ENCODE measurements around the gene TRERF1.

Gene TRERF1

DNA sequence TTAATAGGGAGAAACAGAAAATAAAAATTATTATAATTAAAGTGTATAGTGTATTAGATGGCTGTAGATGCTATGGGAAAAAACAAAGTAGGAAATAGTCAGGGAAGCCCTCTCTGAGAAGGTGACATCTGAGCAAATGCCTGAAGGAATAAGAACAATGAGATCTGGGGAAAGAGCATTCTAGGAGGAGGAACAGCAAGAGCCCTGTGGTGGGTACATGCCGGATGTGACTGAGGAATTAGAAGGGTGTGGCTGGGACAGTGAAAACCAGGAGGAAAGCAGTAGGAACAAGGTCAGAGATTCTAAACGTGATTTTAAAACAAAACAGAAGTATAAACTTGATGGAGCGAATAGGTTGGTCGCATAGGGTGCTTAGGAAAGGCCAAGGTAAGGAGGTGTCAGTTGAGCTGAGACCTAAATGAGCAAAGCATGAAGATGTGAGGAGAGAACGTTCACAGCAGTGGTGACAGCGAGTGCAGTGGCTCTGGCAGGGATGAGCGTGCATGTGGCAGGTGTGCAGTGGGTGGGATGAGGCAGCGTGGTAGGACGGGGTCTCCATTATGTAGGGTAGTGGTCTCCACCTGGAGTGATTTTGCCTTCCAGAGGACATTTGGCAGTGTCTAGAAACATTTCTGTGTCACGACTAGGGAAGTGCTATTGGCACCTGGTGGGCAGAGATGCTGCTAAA, 137.0 kb downstream of the TRERF1 start:
- DNase-seq (ENCODE audit: low spot score): no peak

GRCh38 chr6:42313941-42314570, 137.7 kb downstream of the TRERF1 start:
- DNase-seq (ENCODE audit: low spot score): no peak
- no peak for TF ChIP-seq CTCF (IDR thresholded peaks at IDR 0.05; ENCODE audit: extremely low read depth, missing control alignments)

More for the DNA sequence above, 137.0 kb downstream of the TRERF1 start:
- TF ChIP-seq CTCF (IDR thresholded peaks at IDR 0.05; ENCODE audit: extremely low read depth, missing control alignments): no peak

DNA sequence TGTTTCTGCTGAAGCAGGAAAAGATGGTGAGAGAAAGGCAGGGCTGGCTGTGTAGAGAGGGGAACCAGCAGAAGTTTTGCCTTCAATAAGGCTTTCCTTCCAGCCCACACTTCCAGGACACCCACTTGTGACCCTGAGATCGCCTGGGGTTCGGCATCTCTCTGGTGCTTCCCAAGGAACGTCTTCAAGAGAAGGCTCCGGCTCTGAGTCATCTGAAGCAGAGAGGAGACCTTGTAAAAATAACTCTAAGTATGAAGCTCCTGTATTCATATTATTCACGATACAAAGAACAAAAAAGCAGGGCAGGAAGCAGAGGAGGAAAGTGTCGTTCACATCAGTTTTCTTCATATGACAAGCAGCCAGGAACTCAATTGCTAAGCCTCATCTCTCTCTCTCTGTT, 138.7 kb downstream of the TRERF1 start:
- no peak for DNase-seq (ENCODE audit: low spot score)

DNA sequence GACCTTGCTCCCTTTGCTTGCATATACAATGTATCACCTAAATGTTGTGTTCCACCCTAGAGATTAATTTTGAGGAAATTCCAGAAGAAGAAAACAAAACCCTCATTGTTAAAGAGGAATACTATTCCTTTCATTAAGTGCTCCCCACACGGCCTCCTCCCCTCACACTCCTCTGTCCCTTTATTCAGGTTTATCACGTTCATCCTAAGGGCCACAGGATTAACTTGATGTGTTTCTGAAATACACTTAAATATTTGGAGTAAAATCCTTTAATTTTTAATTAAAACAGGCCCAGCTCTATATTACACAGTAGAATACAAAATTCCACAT, 144.6 kb downstream of the TRERF1 start:
- no peak for TF ChIP-seq CTCF (IDR thresholded peaks at IDR 0.05; ENCODE audit: extremely low read depth, missing control alignments)
- no peak for DNase-seq (ENCODE audit: low spot score)

More for the DNA sequence above, 138.7 kb downstream of the TRERF1 start:
- no peak for TF ChIP-seq CTCF (IDR thresholded peaks at IDR 0.05; ENCODE audit: extremely low read depth, missing control alignments)

DNA sequence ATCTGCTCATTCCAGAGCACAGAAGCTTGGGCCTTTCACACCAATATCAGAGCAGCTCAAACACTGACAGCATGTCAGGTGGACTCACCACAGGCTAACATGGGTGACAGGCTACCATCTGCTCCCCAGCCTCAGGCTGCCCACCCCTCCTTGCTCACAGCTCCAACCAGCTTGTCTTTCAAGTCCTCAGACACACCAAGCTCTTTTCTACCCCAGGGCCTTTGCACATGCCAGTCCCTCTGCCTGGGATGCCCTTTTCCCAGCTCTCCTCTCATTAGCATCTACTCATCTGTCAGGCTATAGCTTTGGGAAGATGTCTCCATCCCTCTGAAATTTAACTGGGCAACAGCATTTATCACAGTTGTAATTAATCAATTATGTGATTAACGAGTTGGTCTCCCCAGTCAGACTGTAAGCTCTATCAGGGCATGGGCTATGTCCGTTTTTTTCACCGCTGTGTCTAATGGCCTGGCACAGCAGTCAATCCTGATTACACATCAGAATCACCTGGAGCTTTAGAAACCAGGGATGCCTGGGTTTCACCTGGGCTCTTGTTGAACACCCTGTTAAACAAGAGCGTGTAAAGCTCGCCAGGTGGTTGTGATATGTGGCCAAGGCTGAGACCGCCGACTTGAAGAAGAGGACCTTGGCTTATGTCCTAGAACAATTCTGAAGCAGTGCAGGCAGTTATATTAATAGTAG, 145.1 kb downstream of the TRERF1 start:
- DNase-seq (ENCODE audit: low spot score): no peak
- no peak for TF ChIP-seq CTCF (IDR thresholded peaks at IDR 0.05; ENCODE audit: extremely low read depth, missing control alignments)

DNA sequence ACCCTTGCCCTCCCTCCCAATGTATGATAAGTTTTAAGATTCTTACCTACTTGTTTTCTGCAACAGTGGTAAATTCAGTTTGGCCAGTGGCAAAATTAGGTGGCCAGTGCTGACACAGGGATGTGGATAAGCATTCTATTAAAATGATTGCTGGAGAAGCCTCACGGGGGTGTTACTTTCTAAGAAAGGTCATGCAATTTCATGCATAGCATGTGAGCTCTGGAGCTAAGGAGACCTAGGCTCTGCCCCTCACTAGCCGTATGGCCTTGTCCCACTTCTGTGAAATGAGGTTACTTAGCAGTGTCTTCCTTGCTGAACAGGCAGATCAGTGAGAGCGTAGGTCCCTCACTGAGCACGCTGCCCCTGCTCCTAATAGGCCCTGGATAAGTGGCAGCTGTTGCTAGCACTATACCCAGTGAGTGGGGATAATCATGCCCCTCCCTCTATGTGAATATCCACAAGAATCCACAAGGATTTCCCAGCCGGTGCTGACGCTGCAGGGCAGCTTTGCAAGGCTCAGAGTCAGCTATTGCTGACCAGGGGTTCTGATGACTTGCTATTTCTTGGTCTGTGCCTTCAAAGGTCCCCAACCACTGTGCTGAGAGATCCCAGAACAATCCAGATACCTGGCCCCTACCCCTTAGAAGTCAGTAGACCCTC, 147.5 kb downstream of the TRERF1 start:
- DNase-seq (ENCODE audit: low spot score): no peak
- no peak for TF ChIP-seq CTCF (IDR thresholded peaks at IDR 0.05; ENCODE audit: extremely low read depth, missing control alignments)

GRCh38 chr6:42302411-42302810, 149.3 kb downstream of the TRERF1 start:
- no peak for TF ChIP-seq CTCF (IDR thresholded peaks at IDR 0.05; ENCODE audit: extremely low read depth, missing control alignments)
- no peak for DNase-seq (ENCODE audit: low spot score)
